Measurements from ENCODE around the gene SHISA4. TPM values are rescaled to one million over a fixed set of nuclear protein-coding genes. Genes with fewer than 3 reads are reported as not detected.
A peak's percentile ranks its signal among the peaks of the same experiment; 100 is the strongest.
"Not testable (repeated sequence)": the region's sequence is repeated elsewhere in the genome, so short reads cannot be mapped to it uniquely, and the experiment has no call there.

Gene SHISA4
- polyA plus RNA-seq, 3 donors: 13.8 to 15.5 (median 14.8) TPM

- DNase-seq (ENCODE audit: low read depth in 3 of 3, low spot score in 2 of 3): peak in 1 of 3 donors; percentile 79
These were observed 7.5 kb downstream of the SHISA4 start for GRCh38 chr1:201895913-201896807.

- DNase-seq (ENCODE audit: low read depth in 3 of 3, low spot score in 2 of 3): no peak
These were observed 8.3 kb downstream of the SHISA4 start for GRCh38 chr1:201896951-201897391.

DNA sequence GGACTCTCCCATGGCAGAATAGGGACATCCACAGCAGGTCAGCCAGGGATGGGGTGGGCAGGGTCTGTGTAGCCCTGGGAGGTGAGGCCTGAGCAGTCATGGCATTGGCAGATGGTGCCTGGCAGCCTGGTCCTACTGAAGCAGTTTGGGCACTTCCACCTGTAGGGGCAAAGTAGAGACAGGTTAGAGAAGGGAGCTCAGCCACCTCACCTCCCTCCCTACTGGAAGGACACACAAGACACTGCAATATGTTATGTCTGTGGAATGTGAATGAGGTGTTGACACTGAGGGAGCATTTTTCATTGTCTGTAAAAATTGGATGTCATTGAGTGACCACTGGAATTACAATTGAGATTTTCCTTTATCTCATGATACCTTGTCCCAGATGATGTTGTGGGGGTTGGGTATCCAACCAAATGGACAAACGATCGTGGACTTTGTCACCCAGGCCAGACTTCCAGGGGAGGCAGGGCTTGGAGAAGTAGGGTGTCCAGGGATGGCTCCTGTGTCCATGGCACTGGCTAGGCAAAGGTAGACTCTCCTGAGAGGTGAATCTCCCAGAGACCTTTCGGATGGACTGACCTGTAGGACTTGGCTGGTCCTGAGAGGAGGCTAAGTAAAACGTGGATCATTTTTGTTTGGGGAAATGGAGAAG, 9.7 kb downstream of the SHISA4 start:
- DNase-seq (ENCODE audit: low read depth in 3 of 3, low spot score in 2 of 3): no peak

GRCh38 chr1:201898992-201899391, 10.3 kb downstream of the SHISA4 start:
- no peak for DNase-seq (ENCODE audit: low read depth in 3 of 3, low spot score in 2 of 3)

- DNase-seq (ENCODE audit: low read depth in 3 of 3, low spot score in 2 of 3): no peak
These were observed 11.2 kb downstream of the SHISA4 start for GRCh38 chr1:201899683-201900429.

DNA sequence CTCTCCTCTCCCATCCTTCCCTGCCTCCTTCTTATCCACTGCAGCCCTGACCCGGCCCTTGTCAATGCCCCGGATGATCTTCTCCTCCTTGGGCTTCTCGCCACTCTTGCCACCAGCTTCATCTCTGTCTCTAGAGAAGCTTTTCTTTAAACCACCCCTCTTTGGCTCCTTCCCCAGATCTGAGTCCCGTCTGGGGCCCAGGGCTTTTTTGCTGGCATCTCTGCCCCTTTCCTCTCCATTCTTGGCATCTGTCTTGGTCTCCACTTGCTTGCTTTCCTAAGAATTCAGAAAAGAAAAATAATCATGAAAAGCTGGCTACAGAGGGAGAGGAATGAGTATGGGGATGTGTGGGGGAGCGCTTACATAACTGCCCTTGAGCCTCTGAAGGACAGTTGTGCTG, 11.8 kb downstream of the SHISA4 start:
- DNase-seq (ENCODE audit: low read depth in 3 of 3, low spot score in 2 of 3): no peak

DNA sequence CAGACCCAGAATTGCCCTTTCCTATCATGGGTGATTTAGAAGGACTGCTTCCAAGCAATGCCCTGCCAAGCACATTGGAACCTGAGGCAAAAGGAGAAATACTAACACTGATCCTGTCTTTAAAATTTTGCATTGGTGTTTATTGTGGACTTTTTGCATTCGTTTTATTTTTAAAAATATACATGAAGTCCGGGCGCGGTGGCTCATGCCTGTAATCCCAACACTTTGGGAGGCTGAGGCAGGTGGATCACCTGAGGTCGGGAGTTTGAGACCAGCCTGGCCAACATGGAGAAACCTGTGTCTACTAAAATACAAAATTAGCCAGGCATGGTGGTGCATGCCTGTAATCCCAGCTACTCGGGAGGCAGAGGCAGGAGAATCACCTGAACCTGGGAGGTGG, 12.3 kb downstream of the SHISA4 start:
- not testable (repeated sequence) for DNase-seq (ENCODE audit: low read depth in 3 of 3, low spot score in 2 of 3)

DNA sequence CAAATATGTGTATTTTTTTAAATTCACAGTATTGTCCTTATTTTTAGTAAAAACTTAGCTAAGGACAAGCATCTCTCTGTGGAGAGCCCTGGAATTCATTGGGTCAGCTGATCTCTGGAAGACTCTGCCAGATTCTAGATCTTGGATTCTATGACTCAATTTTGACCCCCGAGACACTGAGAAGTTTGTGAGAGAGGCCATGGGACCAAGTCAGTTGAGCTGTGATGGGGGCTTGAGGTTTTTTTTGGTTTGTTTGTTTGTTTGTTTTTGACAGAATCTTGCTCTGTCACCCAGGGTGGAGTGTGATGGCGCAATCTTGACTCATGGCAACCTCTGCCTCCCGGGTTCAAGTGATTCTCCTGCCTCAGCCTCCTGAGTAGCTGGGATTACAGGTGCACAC, 13.5 kb downstream of the SHISA4 start:
- DNase-seq (ENCODE audit: low read depth in 3 of 3, low spot score in 2 of 3): no peak

- no peak for DNase-seq (ENCODE audit: low read depth in 3 of 3, low spot score in 2 of 3)
These were observed 14.4 kb downstream of the SHISA4 start for GRCh38 chr1:201903135-201903534.

- no peak for DNase-seq (ENCODE audit: low read depth in 3 of 3, low spot score in 2 of 3)
These were observed 15.9 kb downstream of the SHISA4 start for GRCh38 chr1:201904579-201904978.

GRCh38 chr1:201905234-201905890, 16.7 kb downstream of the SHISA4 start:
- no peak for DNase-seq (ENCODE audit: low read depth in 3 of 3, low spot score in 2 of 3)

DNA sequence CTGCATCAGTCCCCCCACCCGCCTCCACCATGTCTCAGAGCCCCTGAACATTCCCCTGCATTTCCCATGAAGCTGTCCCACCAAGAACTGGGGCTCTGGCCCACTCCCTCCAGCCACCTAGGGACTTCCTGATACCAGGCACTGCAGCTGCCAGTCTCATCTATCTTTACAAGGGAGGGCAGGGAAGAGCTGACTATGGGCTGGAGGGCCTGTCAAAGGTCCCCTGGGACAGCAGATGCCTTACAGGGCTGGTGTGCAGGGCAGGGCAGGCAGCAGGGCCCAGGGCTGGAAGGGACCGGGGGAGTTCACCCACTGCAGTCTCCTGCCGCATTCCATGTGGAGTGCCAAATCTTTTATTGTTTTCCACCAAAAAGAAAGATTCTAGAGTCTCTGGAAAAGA, 17.6 kb downstream of the SHISA4 start:
- DNase-seq (ENCODE audit: low read depth in 3 of 3, low spot score in 2 of 3): no peak

- no peak for DNase-seq (ENCODE audit: low read depth in 3 of 3, low spot score in 2 of 3)
These were observed 18.9 kb downstream of the SHISA4 start for GRCh38 chr1:201907621-201908020.

DNA sequence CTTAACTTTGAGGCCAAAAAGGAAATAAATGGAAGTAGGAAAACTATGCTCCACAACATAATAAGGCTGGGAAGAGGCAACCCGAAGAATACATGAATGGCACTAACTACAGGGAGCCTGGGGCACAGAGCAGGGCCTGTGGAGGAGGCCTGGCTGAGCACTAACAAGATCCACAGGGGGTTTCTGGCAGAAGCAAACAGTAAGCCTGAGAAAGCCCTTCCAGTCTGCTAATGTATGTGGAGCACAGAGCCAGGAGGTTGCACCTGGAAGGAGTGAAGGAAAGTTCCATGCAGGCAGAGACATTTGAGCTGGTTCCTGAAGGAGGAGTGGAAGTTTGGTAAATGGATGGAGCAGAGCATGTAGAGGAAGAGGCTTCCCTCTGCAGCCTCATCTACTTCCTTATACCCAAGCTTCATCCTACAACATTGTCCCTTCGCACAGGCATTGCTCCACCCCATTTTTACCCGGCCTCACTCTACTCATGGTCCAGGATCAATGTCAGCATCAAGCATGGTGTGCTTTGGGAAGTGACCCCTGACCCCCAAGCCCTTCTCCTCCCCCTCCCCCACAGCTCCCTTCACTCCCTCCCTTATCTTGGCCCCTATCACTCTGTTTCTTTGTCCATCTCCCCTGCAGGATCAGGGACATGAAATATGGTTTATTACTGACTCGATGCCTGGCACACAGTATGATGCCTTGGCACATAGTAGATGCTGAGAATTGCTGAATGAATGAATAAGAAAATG, 23.3 kb downstream of the SHISA4 start:
- no peak for DNase-seq (ENCODE audit: low read depth in 3 of 3, low spot score in 2 of 3)

DNA sequence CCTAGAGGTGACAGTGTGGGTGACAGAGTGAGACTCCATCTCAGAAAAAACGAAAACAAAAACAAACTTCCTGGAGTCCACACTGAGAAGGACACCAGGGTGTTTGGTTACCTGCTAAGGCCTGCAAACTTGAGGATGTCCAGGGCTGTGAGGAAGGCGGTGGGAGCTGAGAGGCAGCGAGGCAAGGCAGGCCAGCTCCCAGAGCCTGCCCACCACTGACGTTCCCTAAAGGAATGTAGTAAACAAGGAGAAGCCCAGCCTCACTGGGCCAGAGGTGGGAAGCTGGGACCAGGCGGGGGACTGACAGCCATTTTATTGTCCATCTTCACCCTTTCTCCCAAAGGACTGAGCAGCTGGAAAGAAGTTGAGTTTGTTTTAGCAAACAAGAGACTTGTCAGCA, 24.1 kb downstream of the SHISA4 start:
- peak in 1 of 3 donors; percentile 47 for DNase-seq (ENCODE audit: low read depth in 3 of 3, low spot score in 2 of 3)

DNA sequence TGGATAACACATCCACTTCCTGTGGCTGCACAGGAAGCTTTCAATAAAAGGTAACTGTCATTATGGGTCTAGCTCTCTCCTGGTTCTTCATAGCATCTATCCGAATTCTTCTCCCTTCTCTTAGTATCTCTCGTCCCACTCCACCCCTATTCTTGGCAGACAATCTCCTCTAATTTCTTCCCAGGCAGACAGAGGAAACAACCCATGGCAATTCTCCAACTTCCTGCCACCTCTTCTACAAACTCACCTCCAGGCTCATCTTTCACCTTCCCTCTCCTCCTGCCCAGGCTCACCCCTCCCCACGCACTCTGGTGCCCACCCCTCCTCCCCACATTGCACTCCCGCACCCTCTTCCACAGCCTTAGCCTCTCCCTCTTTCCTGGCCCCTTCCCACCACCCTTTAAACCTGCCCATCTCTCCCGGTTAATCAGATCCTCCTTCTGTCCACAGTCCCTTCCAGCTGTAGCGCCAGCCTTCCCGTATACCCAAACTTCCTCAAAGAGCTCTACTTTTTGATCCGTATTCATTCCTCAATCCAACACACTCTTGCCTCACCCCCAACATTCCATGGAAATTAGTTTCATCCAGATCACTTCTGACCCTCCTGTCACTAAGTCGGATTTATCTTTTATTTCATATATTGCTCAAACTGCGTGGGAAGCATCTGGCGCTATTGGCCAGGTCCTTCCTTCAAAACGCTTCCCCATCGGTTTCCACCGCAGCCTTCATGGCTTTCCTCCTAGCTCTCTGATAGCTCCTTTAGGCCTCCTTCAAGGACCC, 25.9 kb downstream of the SHISA4 start:
- DNase-seq (ENCODE audit: low read depth in 3 of 3, low spot score in 2 of 3): no peak

- DNase-seq (ENCODE audit: low read depth in 3 of 3, low spot score in 2 of 3): peak in 1 of 3 donors; percentile 76
These were observed 28.1 kb downstream of the SHISA4 start for GRCh38 chr1:201916649-201917249.

DNA sequence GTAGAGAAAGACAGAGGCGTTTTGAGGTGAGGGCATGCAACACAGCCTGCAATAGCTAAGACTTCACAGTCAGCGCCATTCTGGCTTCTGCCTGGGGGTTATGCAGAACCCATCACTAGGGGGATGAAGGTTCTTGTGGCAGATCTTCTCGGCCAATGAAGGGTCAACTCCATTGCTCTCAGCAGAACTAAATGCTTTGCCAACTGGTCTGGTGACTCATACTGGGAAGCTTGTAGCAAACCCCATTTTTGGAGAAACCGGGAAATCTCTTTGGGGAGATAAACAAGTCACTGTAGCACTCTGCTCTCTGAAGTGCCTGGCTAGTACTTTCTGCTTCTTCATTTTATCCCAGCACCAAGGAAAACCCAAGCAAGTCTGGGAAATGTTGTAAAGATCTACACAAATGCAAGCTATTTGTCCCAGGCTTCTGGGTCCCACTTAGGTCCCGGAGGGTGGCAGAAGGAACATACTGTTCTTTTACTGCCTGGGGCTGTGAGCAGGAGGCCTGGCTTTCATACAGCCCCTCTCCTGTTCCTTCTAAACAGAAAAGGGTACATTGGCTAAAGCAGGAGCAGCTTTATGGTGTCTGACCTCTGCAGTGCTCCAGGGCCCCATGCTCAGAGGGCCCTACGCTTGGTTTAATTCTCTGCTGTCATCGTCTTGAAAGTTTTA, 28.8 kb downstream of the SHISA4 start:
- DNase-seq (ENCODE audit: low read depth in 3 of 3, low spot score in 2 of 3): no peak
